HG03521 (cell line): ENCODE data around the gene ZFP92.

Experiments used
- ATAC-seq: cut with Tn5 transposase; IDR thresholded peaks from one replicate; pipeline ENCODE4 v1.9.1; 2021; ENCODE audit warnings: mild to moderate bottlenecking, moderate library complexity; ENCODE audit not compliant: unreplicated experiment

Gene ZFP92

GRCh38 chrX:153407736-153408135, 3.5 kb upstream of the ZFP92 start:
- ATAC-seq, result no peak

- no peak for ATAC-seq
Measured at GRCh38 chrX:153408221-153408721, 3.0 kb upstream of the ZFP92 start.

- no peak for ATAC-seq
Measured at GRCh38 chrX:153408871-153409351, 2.4 kb upstream of the ZFP92 start.

DNA sequence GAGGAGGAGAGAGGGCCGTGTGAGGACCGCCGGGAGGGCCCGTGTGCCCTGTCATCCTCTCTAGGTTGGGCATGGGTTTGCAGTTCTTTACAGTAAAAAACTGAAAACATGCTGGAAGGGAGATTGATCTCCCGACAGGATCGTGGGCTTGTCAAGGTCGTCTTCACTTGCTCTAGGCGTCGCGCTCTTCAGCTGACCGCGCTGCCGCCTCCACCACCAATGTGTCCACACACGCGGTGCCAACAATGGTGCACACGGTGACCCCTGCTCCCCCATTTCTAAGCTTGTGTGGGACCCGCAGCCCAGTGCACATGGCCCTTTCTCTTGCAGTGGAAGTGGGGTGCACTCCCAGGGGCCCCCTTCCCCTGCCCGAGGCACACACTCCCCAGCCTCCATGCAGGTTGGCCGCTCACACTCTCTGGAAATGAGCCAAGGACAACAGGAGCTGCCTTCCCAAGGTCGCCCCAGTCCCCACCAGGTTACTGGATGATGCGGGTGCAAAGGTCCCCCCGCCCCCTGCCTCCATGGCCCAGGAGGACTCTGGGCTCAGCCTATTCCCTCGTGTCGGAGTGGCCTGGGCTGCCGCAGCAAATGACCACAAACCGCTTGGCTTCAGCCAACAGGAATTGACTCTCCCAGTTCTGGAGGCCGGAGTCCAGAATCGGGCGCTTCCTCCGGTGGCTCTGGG, 1.7 kb upstream of the ZFP92 start:
- no peak for ATAC-seq

- no peak for ATAC-seq
Measured at GRCh38 chrX:153410373-153410772, 899 bp upstream of the ZFP92 start.

DNA sequence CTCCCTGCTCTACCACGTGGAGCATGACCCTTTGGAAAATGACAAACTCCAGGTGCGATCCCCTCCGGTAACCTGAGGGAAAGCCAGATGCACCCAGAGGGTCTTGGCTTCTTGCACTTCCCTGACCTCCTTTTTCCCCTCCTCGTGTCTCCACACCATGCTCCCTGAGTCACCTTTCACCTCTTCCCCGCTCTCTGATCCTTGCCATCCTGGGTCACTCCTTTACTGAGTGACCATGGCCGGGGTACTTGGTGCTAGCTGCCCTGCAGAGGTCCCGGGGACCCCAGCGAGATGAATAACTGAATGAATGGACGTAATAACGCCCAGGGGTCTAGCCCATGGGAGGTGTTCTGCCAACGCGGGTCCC, 401 bp upstream of the ZFP92 start:
- no peak for ATAC-seq

GRCh38 chrX:153411988-153412574, 809 bp downstream of the ZFP92 start:
- no peak for ATAC-seq

- no peak for ATAC-seq
Measured at GRCh38 chrX:153412746-153413720, 1.8 kb downstream of the ZFP92 start.

- no peak for ATAC-seq
Measured at GRCh38 chrX:153413731-153414130, 2.5 kb downstream of the ZFP92 start.

GRCh38 chrX:153414856-153415510, 3.7 kb downstream of the ZFP92 start:
- ATAC-seq, result no peak

DNA sequence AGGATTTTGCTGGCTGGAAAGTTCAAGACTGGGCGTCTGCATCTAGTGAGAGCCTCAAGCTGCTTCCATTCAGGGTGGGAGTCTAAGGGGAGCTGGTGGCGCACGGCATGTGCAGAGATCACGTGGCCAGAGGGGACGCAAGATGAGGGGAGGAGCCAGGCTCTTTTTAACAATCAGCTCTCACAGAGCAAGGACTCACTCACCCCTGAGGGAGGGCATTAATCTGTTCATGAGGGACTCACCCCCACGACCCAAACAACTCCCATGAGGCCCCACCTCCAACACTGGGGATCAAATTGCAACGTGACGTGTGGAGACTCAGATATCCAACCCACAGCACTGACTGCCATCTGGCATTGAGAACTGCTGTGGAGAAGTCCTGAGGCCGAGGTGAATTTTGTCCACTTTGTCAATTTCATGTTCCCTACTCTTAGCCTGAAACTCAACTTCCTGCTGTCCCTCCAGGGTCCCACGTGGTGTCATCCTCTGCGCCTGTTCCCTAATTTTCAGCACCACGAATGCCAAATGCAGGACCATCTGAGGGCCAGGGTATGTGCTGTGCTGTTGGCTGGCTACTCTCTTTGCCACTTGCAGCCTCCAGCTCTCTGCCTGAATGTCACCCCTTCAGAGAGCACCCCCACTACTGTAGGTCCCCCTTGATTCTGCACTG, 5.6 kb downstream of the ZFP92 start:
- no peak for ATAC-seq

GRCh38 chrX:153417637-153418036, 6.4 kb downstream of the ZFP92 start:
- no peak for ATAC-seq

DNA sequence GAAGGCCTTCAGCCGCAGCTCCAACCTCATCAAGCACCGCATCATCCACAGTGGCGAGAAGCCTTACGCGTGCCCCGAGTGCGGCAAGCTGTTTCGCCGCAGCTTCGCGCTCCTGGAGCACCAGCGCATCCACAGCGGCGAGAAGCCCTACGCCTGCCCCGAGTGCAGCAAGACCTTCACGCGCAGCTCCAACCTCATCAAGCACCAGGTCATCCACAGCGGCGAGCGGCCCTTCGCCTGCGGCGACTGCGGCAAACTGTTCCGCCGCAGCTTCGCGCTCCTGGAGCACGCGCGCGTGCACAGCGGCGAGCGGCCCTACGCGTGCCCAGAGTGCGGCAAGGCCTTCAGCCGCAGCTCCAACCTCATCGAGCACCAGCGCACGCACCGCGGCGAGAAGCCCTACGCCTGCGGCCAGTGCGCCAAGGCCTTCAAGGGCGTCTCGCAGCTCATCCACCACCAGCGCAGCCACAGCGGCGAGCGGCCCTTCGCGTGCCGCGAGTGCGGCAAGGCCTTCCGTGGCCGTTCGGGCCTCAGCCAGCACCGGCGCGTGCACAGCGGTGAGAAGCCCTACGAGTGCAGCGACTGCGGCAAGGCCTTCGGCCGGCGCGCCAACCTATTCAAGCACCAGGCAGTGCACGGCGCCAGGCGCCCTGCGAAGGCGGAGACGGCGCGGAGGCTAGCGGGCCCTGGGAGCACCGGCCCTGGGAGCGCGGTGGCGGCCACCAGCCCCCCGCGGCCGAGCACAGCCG, 9.8 kb downstream of the ZFP92 start:
- no peak for ATAC-seq

DNA sequence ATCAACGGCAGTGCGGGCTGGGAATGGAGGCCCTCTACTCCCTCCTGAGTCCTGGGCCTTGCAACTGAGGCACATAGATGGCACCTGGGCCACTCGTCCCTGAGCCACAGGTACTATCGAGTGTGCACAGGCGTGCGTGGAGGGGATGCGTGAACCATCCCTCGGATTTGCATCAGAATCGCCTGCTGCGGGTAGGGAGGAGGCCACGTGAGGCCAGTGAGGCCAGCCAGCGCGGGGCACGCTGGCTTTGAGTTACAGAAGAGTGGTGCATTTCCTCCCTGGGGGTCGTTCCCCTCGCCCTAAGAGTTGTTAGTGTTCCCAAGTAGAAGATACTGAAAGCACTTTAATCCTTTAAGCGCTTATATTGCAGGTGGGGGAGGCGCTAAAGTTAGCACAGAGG, 10.6 kb downstream of the ZFP92 start:
- ATAC-seq, result no peak

GRCh38 chrX:153423652-153424051, 12.4 kb downstream of the ZFP92 start:
- no peak for ATAC-seq

- no peak for ATAC-seq
Measured at GRCh38 chrX:153426204-153426603, 14.9 kb downstream of the ZFP92 start.

DNA sequence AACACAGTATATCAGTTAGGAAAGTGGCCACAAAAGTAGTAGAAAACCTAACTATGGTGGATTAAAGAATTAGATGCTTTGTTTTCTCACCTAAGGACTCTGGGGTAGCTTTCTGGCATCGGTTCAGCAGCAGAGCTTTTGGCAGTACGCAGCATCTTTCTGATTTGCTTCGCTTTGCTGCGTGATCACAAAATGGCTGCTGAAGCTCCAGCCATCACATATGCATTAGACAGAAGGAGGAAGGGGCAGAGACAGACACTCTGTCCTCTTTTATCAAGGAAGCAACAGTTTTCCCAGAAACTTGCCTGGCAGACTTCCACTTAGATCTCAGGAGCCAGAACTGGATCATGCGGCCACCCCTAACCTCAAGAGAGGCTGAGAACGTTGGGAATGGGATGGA, 19.5 kb downstream of the ZFP92 start:
- no peak for ATAC-seq

DNA sequence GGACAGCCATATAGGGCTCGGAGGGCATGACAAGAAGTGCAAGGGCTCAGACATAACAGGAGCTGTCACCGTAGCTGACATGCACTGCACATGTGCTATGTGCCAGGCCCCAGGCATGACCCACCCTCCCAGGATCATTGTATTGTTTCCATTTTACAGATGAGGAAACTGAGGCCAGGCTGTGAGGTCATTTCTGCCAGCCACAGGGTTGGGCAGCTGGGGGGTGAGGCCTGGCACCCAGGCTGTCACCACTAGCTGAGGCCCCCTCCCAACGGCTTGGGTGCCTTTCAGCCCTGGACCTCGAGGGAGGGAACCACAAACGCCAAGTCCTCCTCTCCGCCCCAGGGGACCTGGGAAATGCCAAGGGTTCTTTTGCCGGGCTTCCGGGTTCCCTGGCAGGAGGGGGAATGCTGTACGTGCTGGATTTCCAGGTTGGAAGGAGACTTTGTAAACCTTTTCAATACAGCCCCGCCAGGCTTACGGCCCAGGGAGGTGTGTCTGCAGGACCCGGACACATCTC, 21.9 kb downstream of the ZFP92 start:
- no peak for ATAC-seq

GRCh38 chrX:153433781-153434285, 22.6 kb downstream of the ZFP92 start:
- no peak for ATAC-seq
